Gastrocnemius medialis (tissue), 4 donors: ENCODE data around the gene GNAI1.

Experiments
- CTCF ChIP-seq, 5 experiments: fragments of 450-650 bp in 3 of 5; fragments of 200-600 bp in 2 of 5; sonication (generic) in 2 of 5; IDR thresholded peaks in 4 of 5; conservative IDR thresholded peaks in 1 of 5; 1 replicate in 4 of 5; 2 replicates in 1 of 5; pipeline ENCODE4 v1.5.1; 2016 to 2019; ENCODE audit warnings: antibody characterized with exemption in 5 of 5, mild to moderate bottlenecking in 3 of 5, moderate library complexity in 3 of 5
- POLR2A ChIP-seq, 2 donors: fragments of 450-650 bp; IDR thresholded peaks; one replicate each; pipeline ENCODE4 v1.6.1; 2017; ENCODE audit warnings: antibody characterized with exemption in 2 of 2, mild to moderate bottlenecking in 2 of 2, moderate library complexity in 2 of 2

GRCh38 chr7:80184693-80185092 is 50.1 kb downstream of the GNAI1 start:
- TF ChIP-seq CTCF (IDR thresholded peaks at IDR 0.05 in 4 of 5, conservative IDR thresholded peaks at IDR 0.05 in 1 of 5) (no peak), POLR2A (IDR thresholded peaks at IDR 0.05) (no peak)
